Stomach (tissue), 9 donors: Measurements from ENCODE around the gene C9orf78. TPM values are rescaled to one million over a fixed set of nuclear protein-coding genes. Genes with fewer than 3 reads are reported as not detected.
A peak's percentile ranks its signal among the peaks of the same experiment; 100 is the strongest.
"Not testable (repeated sequence)": the region's sequence is repeated elsewhere in the genome, so short reads cannot be mapped to it uniquely, and the experiment has no call there.

Source experiments
- DNase-seq, 2 donors: peaks; one replicate each; pipeline versions ENCODE4 v3.0.0 to v3.0.0-alpha.2; 2013 to 2019
- H3K27ac ChIP-seq, 5 donors: fragments of 200-600 bp in 4 of 5; sonication (generic) in 4 of 5; one replicate each; pipeline ENCODE4 v1.5.1; 2013 to 2019; ENCODE audit warnings: mild to moderate bottlenecking in 1 of 5, moderate library complexity in 1 of 5
- H3K27me3 ChIP-seq, 3 donors: fragments of 200-600 bp; sonication (generic); one replicate each; pipeline ENCODE4 v1.5.1; 2017 to 2019; ENCODE audit warnings: mixed run types in 1 of 3
- H3K36me3 ChIP-seq, 4 donors: fragments of 200-600 bp; sonication (generic); 1 replicate in 3 of 4; 2 replicates in 1 of 4; pipeline ENCODE4 v1.5.1; 2016 to 2019
- H3K4me1 ChIP-seq, 4 donors: fragments of 200-600 bp; sonication (generic); one replicate each; pipeline ENCODE4 v1.5.1; 2016 to 2019
- H3K4me3 ChIP-seq, 4 donors: fragments of 200-600 bp; sonication (generic) in 3 of 4; one replicate each; pipeline ENCODE4 v1.5.1; 2016 to 2019; ENCODE audit warnings: mild to moderate bottlenecking in 1 of 4
- H3K9me3 ChIP-seq, 4 donors: fragments of 200-600 bp; sonication (generic); one replicate each; pipeline ENCODE4 v1.5.1; 2016 to 2019
- EP300 ChIP-seq: sonication (generic); formaldehyde crosslinking; IDR thresholded peaks from one replicate; pipeline ENCODE4 v1.6.1; 2017; ENCODE audit warnings: antibody characterized with exemption
- POLR2A ChIP-seq, 4 donors: fragments of 450-650 bp; IDR thresholded peaks; one replicate each; pipeline ENCODE4 v1.6.1; 2016; ENCODE audit warnings: antibody characterized with exemption in 4 of 4, control low read depth in 2 of 4, mild to moderate bottlenecking in 1 of 4, moderate library complexity in 1 of 4
- POLR2AphosphoS5 ChIP-seq, 3 donors: sonication (generic); formaldehyde crosslinking; IDR thresholded peaks; one replicate each; pipeline ENCODE4 v1.6.1; 2016; ENCODE audit warnings: antibody characterized with exemption in 3 of 3
- WGBS, 5 donors: extraction: QIAGEN DNeasy Blood & Tissue Kit in 3 of 5; methylation state at CpG; one replicate each; pipeline versions ENCODE4 v1.1.5 to v1.1.7; 2013 to 2018; 5-methylcytosine and 5-hydroxymethylcytosine counted together
- intact Hi-C: fragments of 100-400 bp; cut with DNase I; formaldehyde crosslinking; loops from one replicate; pipeline ENCODE4 v1.15.1; 2023; ENCODE audit warnings: low total_unique reads
- polyA plus RNA-seq, 3 donors: library from polyadenylated mRNA; stranded (reverse); fragments of 200-250 nt; gene quantifications; one replicate each; pipeline ENCODE4 v1.2.3, GENCODE V29; 2013
- total RNA-seq, 5 donors: library from RNA; depleted of rRNA; stranded (reverse); fragments of >200 nt; gene quantifications; one replicate each; pipeline versions ENCODE4 v1.1.0 to v1.2.3, GENCODE V29; 2014 to 2016
- TF ChIP-seq, protein P1 (sequence below), 7 experiments: fragments of 450-650 bp in 4 of 7; fragments of 200-600 bp in 3 of 7; sonication (generic) in 3 of 7; IDR thresholded peaks; one replicate each; pipeline ENCODE4 v1.5.1; 2016 to 2019; ENCODE audit warnings: antibody characterized with exemption in 7 of 7, control low read depth in 2 of 7, mild to moderate bottlenecking in 1 of 7
- donor health status: healthy with polysubstance abuse.
- donor health status: Bipolar disorder and iron deficiency.
- donor health status: healthy.

Gene C9orf78
- total and polyA plus RNA-seq, 8 donors = 18.7 to 67.5 (median 43.8) TPM

DNA sequence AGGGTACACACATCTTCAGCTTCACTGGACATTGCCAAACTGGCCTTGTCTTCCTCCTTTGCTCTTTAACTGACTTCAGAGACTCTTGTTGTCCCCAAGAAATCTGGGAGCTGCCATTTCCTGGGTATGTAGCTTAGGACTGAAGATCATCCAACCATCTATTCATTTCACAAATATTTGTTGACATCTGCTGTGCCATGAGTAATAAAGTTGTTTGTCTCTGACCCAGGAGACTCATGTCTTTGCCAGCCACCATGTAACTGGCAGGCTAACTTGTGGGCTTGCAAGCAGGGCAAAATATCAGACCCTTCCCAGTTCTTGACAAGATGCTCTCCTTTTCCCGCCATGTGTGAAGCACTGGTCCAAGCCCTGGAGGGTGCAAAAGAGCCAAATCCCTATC lies 49.2 kb downstream of the C9orf78 start:
- TF ChIP-seq POLR2A (IDR thresholded peaks at IDR 0.05) = no peak
- TF ChIP-seq EP300 = no peak
- TF ChIP-seq, protein P1, sequence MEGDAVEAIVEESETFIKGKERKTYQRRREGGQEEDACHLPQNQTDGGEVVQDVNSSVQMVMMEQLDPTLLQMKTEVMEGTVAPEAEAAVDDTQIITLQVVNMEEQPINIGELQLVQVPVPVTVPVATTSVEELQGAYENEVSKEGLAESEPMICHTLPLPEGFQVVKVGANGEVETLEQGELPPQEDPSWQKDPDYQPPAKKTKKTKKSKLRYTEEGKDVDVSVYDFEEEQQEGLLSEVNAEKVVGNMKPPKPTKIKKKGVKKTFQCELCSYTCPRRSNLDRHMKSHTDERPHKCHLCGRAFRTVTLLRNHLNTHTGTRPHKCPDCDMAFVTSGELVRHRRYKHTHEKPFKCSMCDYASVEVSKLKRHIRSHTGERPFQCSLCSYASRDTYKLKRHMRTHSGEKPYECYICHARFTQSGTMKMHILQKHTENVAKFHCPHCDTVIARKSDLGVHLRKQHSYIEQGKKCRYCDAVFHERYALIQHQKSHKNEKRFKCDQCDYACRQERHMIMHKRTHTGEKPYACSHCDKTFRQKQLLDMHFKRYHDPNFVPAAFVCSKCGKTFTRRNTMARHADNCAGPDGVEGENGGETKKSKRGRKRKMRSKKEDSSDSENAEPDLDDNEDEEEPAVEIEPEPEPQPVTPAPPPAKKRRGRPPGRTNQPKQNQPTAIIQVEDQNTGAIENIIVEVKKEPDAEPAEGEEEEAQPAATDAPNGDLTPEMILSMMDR (IDR thresholded peaks at IDR 0.05) = no peak
- no peak for TF ChIP-seq POLR2AphosphoS5 (IDR thresholded peaks at IDR 0.05)
- Histone ChIP-seq H3K4me3 (no peak overlapping the region), H3K36me3 (no peaks in the 10 kb centered on the region), H3K4me1 (peaks cover 0 to 14% (median 6%) of the 10 kb centered on the region in 4 donors), H3K27ac (no peak overlapping the region), H3K9me3 (no peaks in the 10 kb centered on the region), H3K27me3 (peaks cover 0 to 23% (median 11%) of the 10 kb centered on the region in 3 donors)
- 79 to 91% (median 88%) methylated on average over 1 of the region's 1 CpG for WGBS, 5 donors
- intact Hi-C loops = loop anchor here (5.0 to 10.0 kb wide), 2 partner anchors 49 to 651 kb away; no protein-coding TSS in a partner anchor
- DNase-seq = no peak

GRCh38 chr9:129784970-129785369 lies 50.1 kb downstream of the C9orf78 start:
- H3K9me3 ChIP-seq, DNase-seq, H3K4me1 ChIP-seq, H3K36me3 ChIP-seq, H3K4me3 ChIP-seq, H3K27ac ChIP-seq: not testable (repeated sequence)
- WGBS, 5 donors = 70 to 76% (median 74%) methylated on average over 11 of the region's 11 CpGs
- intact Hi-C loops = loop anchor here (5.0 to 10.0 kb wide), 3 partner anchors 48 to 650 kb away; no protein-coding TSS in a partner anchor
- H3K27me3 ChIP-seq = peaks cover 0 to 23% (median 11%) of the 10 kb centered on the region in 3 donors

GRCh38 chr9:129783516-129784361 lies 51.3 kb downstream of the C9orf78 start:
- H3K27me3 ChIP-seq = peaks cover 0 to 19% (median 11%) of the 10 kb centered on the region in 3 donors
- intact Hi-C loops = loop anchor here (5.0 to 10.0 kb wide), 2 partner anchors 136 to 649 kb away; no protein-coding TSS in a partner anchor
- no peak overlapping the region for H3K27ac ChIP-seq
- no peaks in the 10 kb centered on the region for H3K9me3 ChIP-seq
- TF ChIP-seq POLR2A (IDR thresholded peaks at IDR 0.05) (no peak), EP300 (no peak), POLR2AphosphoS5 (IDR thresholded peaks at IDR 0.05) (peak in 1 of 3 donors; percentile 48)
- TF ChIP-seq, protein P1 (IDR thresholded peaks at IDR 0.05) = peak in 5 of 7 experiments; percentile 85 to 95 (median 90)
- peaks cover 0 to 7% (median 2%) of the 10 kb centered on the region in 4 donors for H3K4me1 ChIP-seq
- WGBS, 5 donors = 30 to 36% (median 34%) methylated on average over 14 of the region's 14 CpGs
- H3K4me3 ChIP-seq = no peak overlapping the region
- H3K36me3 ChIP-seq = no peaks in the 10 kb centered on the region
- peak; percentile 73 to 87 for DNase-seq

DNA sequence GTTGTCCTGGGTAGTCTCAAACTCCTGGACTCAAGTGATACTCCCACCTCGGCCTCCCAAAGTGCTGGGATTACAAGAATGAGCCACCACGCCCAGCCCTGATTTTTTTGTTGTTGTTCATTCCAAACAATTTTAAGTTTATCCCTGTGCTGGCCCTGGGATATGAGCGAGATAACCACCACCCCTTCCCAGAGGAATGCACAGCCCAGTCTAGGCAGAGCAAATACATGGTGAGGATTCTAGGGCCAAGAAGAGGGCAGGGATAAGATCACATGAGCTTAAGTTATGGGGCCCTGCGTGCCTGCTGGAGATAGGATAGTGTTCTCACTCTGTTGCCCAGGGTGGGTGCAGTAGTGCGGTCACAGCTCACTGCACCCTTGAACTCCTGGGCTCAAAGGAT lies 53.1 kb downstream of the C9orf78 start:
- Histone ChIP-seq H3K4me3 (no peak overlapping the region), H3K9me3 (no peaks in the 10 kb centered on the region), H3K27ac (no peak overlapping the region), H3K36me3 (no peaks in the 10 kb centered on the region), H3K27me3 (peaks cover 0 to 9% (median 5%) of the 10 kb centered on the region in 3 donors), H3K4me1 (peaks cover 6 to 20% (median 11%) of the 10 kb centered on the region in 4 donors)
- WGBS, 5 donors = 56 to 71% (median 61%) methylated on average over 5 of the region's 5 CpGs
- TF ChIP-seq, protein P1 (IDR thresholded peaks at IDR 0.05) = no peak
- no peak for TF ChIP-seq POLR2A (IDR thresholded peaks at IDR 0.05)
- TF ChIP-seq EP300 = no peak
- no peak for TF ChIP-seq POLR2AphosphoS5 (IDR thresholded peaks at IDR 0.05)
- intact Hi-C loops = loop anchor here (5.0 to 10.0 kb wide), 2 partner anchors 135 to 647 kb away; no protein-coding TSS in a partner anchor
- no peak for DNase-seq
